Astrocyte (in vitro differentiated cells and primary cell): Measurements from ENCODE around the gene CENPA.

Experiments used
- EZH2 ChIP-seq: IDR thresholded peaks from 2 replicates; pipeline ENCODE4 v1.6.1; 2012; ENCODE audit warnings: mild to moderate bottlenecking, low read length, inconsistent platforms; ENCODE audit not compliant: insufficient read depth
- TF ChIP-seq, protein P1 (sequence below): IDR thresholded peaks from 2 replicates; pipeline ENCODE4 v1.5.1; 2011; ENCODE audit warnings: low read depth, mild to moderate bottlenecking, inconsistent platforms, low read length, moderate library complexity; ENCODE audit not compliant: insufficient read depth

DNA sequence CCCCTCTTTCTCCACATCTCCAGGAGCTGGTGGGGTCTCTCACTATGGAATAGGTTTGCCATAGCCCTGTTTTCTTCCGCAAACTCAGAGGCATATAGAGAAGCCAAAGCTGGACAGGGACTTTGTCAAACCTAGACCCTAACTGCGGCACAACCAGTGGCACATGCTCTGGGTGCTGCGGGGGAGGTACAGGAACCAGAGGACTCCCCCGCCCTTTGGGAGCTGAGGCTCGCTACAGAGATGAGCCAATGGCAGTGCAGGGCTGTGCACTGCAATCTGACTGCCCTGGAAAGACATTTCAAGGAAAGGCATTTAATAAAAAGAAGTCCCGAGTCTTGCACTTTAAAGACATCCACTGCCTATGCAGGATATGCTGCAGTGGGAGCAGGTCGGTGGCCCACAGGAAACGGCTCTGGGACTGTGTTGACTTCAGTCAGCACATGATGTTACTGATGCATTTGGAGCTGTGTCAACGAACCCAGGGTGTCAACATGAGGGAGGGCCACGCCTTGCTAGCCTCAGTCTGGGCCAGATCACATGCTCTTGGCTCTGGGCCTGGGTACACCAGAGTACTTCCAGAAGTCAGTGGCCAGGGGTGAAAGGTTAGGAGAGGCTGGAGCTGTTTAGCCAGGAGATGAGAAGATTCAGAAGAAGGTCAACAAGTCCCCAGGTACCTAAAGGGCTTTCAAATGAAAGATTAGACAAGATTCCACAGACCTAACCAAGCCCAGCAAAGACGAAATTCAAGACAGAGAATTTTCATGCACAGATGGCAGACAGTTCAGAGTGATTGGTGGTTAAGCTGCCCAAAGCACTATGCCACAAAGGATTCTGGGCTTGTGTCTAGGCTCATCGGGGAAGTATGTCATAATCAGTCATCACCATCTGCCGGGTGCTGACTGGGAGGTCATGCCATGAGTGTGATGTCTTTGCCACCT, 13.5 kb upstream of the CENPA start:
- no peak for TF ChIP-seq EZH2
- TF ChIP-seq, protein P1, sequence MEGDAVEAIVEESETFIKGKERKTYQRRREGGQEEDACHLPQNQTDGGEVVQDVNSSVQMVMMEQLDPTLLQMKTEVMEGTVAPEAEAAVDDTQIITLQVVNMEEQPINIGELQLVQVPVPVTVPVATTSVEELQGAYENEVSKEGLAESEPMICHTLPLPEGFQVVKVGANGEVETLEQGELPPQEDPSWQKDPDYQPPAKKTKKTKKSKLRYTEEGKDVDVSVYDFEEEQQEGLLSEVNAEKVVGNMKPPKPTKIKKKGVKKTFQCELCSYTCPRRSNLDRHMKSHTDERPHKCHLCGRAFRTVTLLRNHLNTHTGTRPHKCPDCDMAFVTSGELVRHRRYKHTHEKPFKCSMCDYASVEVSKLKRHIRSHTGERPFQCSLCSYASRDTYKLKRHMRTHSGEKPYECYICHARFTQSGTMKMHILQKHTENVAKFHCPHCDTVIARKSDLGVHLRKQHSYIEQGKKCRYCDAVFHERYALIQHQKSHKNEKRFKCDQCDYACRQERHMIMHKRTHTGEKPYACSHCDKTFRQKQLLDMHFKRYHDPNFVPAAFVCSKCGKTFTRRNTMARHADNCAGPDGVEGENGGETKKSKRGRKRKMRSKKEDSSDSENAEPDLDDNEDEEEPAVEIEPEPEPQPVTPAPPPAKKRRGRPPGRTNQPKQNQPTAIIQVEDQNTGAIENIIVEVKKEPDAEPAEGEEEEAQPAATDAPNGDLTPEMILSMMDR: no peak
